ENCODE results near the gene TMEM190. TPM values are rescaled to one million over a fixed set of nuclear protein-coding genes. Genes with fewer than 3 reads are reported as not detected.

Gene TMEM190
- total RNA-seq, 1 experiment from 2014 or later, result not detected

DNA sequence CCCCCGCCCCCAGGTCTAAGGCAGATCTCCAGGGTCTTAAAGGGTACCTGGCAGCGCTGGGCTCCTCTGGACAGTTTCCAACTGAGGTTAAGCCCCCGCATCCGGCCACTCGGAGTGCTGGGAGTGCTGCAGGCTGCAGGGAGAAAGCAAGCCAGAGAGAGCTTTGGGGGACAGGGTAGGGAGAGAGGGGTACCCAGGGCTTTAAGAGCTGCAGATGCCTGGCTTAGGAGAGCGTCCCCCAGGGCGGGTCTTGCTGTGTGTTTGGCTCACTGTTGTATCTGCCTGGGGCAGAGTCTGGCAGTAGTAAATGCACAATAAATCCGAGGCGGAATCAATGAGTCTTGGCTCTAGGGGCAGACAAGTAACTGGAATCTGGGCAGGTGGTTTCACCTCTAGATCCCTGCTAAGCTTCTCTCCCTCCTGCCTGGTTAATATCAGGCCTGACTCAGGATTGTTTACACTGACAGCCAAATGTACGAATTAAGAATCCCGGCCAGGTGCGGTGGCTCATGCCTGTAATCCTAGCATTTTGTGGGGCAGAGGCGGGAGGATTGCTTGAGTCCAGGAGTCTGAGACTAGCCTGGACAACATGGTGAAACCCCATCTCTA is 21.3 kb upstream of the TMEM190 start:
- Histone ChIP-seq H3K27me3 (replicated peaks; ENCODE audit: insufficient read depth, low read depth, low read length, poor library complexity) (peaks cover 32% of the 10 kb centered on the region), H3K9me3 (ENCODE audit: low read depth, low read length, poor library complexity, severe bottlenecking) (no peaks in the 10 kb centered on the region), H3K36me3 (ENCODE audit: insufficient read depth, low read length, poor library complexity, severe bottlenecking) (no peaks in the 10 kb centered on the region), H3K4me1 (ENCODE audit: insufficient read depth, low read length, poor library complexity, severe bottlenecking) (peaks cover 6% of the 10 kb centered on the region), H3K27ac (ENCODE audit: low read depth, low read length, poor library complexity, severe bottlenecking) (no peak overlapping the region), H3K4me3 (ENCODE audit: low read depth, low read length, poor library complexity, severe bottlenecking) (no peak overlapping the region)
- TF ChIP-seq EZH2 (IDR thresholded peaks at IDR 0.05; ENCODE audit: borderline replicate concordance, low read depth, low read length, poor library complexity, severe bottlenecking), result no peak
- TF ChIP-seq, protein P1, sequence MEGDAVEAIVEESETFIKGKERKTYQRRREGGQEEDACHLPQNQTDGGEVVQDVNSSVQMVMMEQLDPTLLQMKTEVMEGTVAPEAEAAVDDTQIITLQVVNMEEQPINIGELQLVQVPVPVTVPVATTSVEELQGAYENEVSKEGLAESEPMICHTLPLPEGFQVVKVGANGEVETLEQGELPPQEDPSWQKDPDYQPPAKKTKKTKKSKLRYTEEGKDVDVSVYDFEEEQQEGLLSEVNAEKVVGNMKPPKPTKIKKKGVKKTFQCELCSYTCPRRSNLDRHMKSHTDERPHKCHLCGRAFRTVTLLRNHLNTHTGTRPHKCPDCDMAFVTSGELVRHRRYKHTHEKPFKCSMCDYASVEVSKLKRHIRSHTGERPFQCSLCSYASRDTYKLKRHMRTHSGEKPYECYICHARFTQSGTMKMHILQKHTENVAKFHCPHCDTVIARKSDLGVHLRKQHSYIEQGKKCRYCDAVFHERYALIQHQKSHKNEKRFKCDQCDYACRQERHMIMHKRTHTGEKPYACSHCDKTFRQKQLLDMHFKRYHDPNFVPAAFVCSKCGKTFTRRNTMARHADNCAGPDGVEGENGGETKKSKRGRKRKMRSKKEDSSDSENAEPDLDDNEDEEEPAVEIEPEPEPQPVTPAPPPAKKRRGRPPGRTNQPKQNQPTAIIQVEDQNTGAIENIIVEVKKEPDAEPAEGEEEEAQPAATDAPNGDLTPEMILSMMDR (conservative IDR thresholded peaks at IDR 0.05; ENCODE audit: low read depth, low read length), result no peak
- ChIA-PET CTCF (no interaction called here), POLR2A (ENCODE audit: low non-redundant PET) (no interaction called here)
- no peak for DNase-seq (ENCODE audit: low spot score)
- intact Hi-C loops (cut with micrococcal nuclease; ENCODE audit: unreplicated experiment), result no loop called here
- no TSS peak for BruUV-seq (replicated peaks)

DNA sequence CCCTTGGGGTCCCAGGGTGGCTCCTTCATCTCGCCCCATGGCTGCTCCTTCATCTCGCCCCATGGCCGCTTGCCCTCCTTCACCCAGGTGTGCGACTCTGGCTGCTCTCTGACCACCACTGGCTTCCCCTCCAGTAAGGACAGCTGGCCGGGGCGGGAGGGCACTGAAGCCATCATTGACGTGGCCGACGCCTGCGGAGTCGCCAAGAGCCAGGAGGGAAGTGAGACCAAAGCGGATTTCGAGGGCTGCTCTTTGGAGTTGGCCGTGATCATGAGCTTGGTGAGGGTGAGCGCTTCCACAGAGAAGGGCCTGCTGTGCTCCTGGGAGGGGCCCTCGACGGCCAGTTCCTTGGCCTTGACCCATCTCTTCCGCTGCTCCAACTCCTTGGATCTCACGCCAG is 18.1 kb upstream of the TMEM190 start:
- ChIA-PET CTCF (no interaction called here), POLR2A (ENCODE audit: low non-redundant PET) (no interaction called here)
- no peak for DNase-seq (ENCODE audit: low spot score)
- TF ChIP-seq EZH2 (IDR thresholded peaks at IDR 0.05; ENCODE audit: borderline replicate concordance, low read depth, low read length, poor library complexity, severe bottlenecking), result no peak
- Histone ChIP-seq H3K27me3 (replicated peaks; ENCODE audit: insufficient read depth, low read depth, low read length, poor library complexity) (peaks cover 17% of the 10 kb centered on the region), H3K27ac (ENCODE audit: low read depth, low read length, poor library complexity, severe bottlenecking) (no peak overlapping the region), H3K36me3 (ENCODE audit: insufficient read depth, low read length, poor library complexity, severe bottlenecking) (no peaks in the 10 kb centered on the region), H3K4me3 (ENCODE audit: low read depth, low read length, poor library complexity, severe bottlenecking) (no peak overlapping the region), H3K4me1 (ENCODE audit: insufficient read depth, low read length, poor library complexity, severe bottlenecking) (peaks cover 6% of the 10 kb centered on the region), H3K9me3 (ENCODE audit: low read depth, low read length, poor library complexity, severe bottlenecking) (no peaks in the 10 kb centered on the region)
- intact Hi-C loops (cut with micrococcal nuclease; ENCODE audit: unreplicated experiment), result no loop called here
- no TSS peak for BruUV-seq (replicated peaks)

GRCh38 chr19:55358943-55359908 is 17.4 kb upstream of the TMEM190 start:
- no peak overlapping the region for H3K4me3 ChIP-seq (ENCODE audit: low read depth, low read length, poor library complexity, severe bottlenecking)
- no peaks in the 10 kb centered on the region for H3K36me3 ChIP-seq (ENCODE audit: insufficient read depth, low read length, poor library complexity, severe bottlenecking)
- TF ChIP-seq, protein P1 (conservative IDR thresholded peaks at IDR 0.05; ENCODE audit: low read depth, low read length), result no peak
- no peak for TF ChIP-seq EZH2 (IDR thresholded peaks at IDR 0.05; ENCODE audit: borderline replicate concordance, low read depth, low read length, poor library complexity, severe bottlenecking)
- ChIA-PET CTCF (interaction anchor here (0.6 kb wide), 1 partner anchor 114 kb away, joined by 8 read pairs; no protein-coding TSS in a partner anchor), POLR2A (ENCODE audit: low non-redundant PET) (no interaction called here)
- no peak overlapping the region for H3K27ac ChIP-seq (ENCODE audit: low read depth, low read length, poor library complexity, severe bottlenecking)
- H3K4me1 ChIP-seq (ENCODE audit: insufficient read depth, low read length, poor library complexity, severe bottlenecking), result peaks cover 5% of the 10 kb centered on the region
- H3K27me3 ChIP-seq (replicated peaks; ENCODE audit: insufficient read depth, low read depth, low read length, poor library complexity), result peaks cover 15% of the 10 kb centered on the region
- intact Hi-C loops (cut with micrococcal nuclease; ENCODE audit: unreplicated experiment), result no loop called here
- no peaks in the 10 kb centered on the region for H3K9me3 ChIP-seq (ENCODE audit: low read depth, low read length, poor library complexity, severe bottlenecking)
- BruUV-seq (replicated peaks), result no TSS peak
- DNase-seq (ENCODE audit: low spot score), result no peak

All from A673 (cell line).